SU-DHL-6 (cell line): Measurements from ENCODE around the gene VSTM4.

Source experiments
- H2AFZ ChIP-seq: fragments of 200-600 bp; sonication (generic); 2 replicates; pipeline ENCODE4 v1.6.1; 2014; ENCODE audit warnings: low read depth, mild to moderate bottlenecking, moderate library complexity, mixed read lengths, antibody characterized with exemption, low read length; ENCODE audit not compliant: severe bottlenecking
- H3F3A ChIP-seq: fragments of 200-600 bp; shearing (Covaris generic); 2 replicates; pipeline ENCODE4 v1.6.0; 2016; ENCODE audit warnings: antibody characterized with exemption, mild to moderate bottlenecking; ENCODE audit not compliant: insufficient read depth
- H3K27ac ChIP-seq: fragments of 200-600 bp; sonication (generic); 2 replicates; pipeline ENCODE4 v1.5.1; 2016; ENCODE audit warnings: low read depth, mild to moderate bottlenecking, low read length, moderate library complexity, mixed read lengths
- H3K27me3 ChIP-seq: fragments of 200-600 bp; sonication (generic), shearing (Covaris generic); 2 replicates; pipeline ENCODE4 v1.6.0; 2014; ENCODE audit warnings: mild to moderate bottlenecking, low read length
- H3K36me3 ChIP-seq: fragments of 200-600 bp; sonication (generic); 2 replicates; pipeline ENCODE4 v1.6.1; 2014; ENCODE audit warnings: mild to moderate bottlenecking, low read length, mixed read lengths
- H3K4me2 ChIP-seq: fragments of 300-600, 200-600 bp; shearing (Covaris generic), sonication (generic); 2 replicates; pipeline ENCODE4 v1.6.0; 2014; ENCODE audit warnings: low read length, low read depth, mild to moderate bottlenecking; ENCODE audit not compliant: poor library complexity, severe bottlenecking
- H3K4me3 ChIP-seq: fragments of 200-600 bp; sonication (generic); 2 replicates; pipeline ENCODE4 v1.5.1; 2014; ENCODE audit warnings: antibody characterized with exemption, low read length, mild to moderate bottlenecking, mixed read lengths; ENCODE audit not compliant: insufficient read depth, poor library complexity, severe bottlenecking
- H3K79me2 ChIP-seq: fragments of 200-600 bp; sonication (generic); 2 replicates; pipeline ENCODE4 v1.6.1; 2014; ENCODE audit warnings: mild to moderate bottlenecking, low read length, moderate library complexity; ENCODE audit not compliant: insufficient read depth
- H3K9ac ChIP-seq: fragments of 200-600 bp; sonication (generic); 2 replicates; pipeline ENCODE4 v1.7.0; 2014; ENCODE audit warnings: mild to moderate bottlenecking, low read length
- H3K9me2 ChIP-seq: fragments of 200-600 bp; sonication (generic); replicated peaks from 2 replicates; pipeline ENCODE4 v1.6.1; 2014; ENCODE audit warnings: low read length; ENCODE audit not compliant: insufficient read depth
- H3K9me3 ChIP-seq: fragments of 200-600 bp; sonication (generic); 2 replicates; pipeline ENCODE4 v1.6.1; 2014; ENCODE audit warnings: low read length, mixed read lengths; ENCODE audit not compliant: insufficient read depth
- H4K20me1 ChIP-seq: fragments of 200-600 bp; sonication (generic); 2 replicates; pipeline ENCODE4 v1.6.1; 2014; ENCODE audit warnings: low read depth, mild to moderate bottlenecking, antibody characterized with exemption, low read length, moderate library complexity, mixed read lengths
- CTCF ChIP-seq: fragments of 200-600 bp; sonication (generic); IDR thresholded peaks from one replicate; pipeline ENCODE4 v1.5.1; 2017; ENCODE audit warnings: antibody characterized with exemption, mild to moderate bottlenecking, low read length, moderate library complexity; ENCODE audit not compliant: insufficient read depth, poor library complexity, severe bottlenecking
- EZH2phosphoT487 ChIP-seq: fragments of 200-600 bp; sonication (generic), shearing (Covaris generic); conservative IDR thresholded peaks from 2 replicates; pipeline ENCODE4 v1.6.1; 2018; ENCODE audit warnings: mild to moderate bottlenecking, antibody characterized with exemption, low read length, moderate library complexity, mixed read lengths

Gene VSTM4

GRCh38 chr10:49036638-49037037 lies 78.7 kb downstream of the VSTM4 start:
- Histone ChIP-seq H3K4me2 (no peak overlapping the region), H3K9me2 (no peaks in the 10 kb centered on the region), H3K27ac (no peak overlapping the region), H3K9ac (no peak overlapping the region), H2AFZ (no peak overlapping the region), H3F3A (no peaks in the 10 kb centered on the region), H3K36me3 (no peaks in the 10 kb centered on the region), H3K9me3 (no peaks in the 10 kb centered on the region), H3K27me3 (no peaks in the 10 kb centered on the region), H3K4me3 (no peak overlapping the region), H4K20me1 (no peaks in the 10 kb centered on the region), H3K79me2 (no peaks in the 10 kb centered on the region)
- TF ChIP-seq CTCF, result no peak
- TF ChIP-seq EZH2phosphoT487, result no peak

DNA sequence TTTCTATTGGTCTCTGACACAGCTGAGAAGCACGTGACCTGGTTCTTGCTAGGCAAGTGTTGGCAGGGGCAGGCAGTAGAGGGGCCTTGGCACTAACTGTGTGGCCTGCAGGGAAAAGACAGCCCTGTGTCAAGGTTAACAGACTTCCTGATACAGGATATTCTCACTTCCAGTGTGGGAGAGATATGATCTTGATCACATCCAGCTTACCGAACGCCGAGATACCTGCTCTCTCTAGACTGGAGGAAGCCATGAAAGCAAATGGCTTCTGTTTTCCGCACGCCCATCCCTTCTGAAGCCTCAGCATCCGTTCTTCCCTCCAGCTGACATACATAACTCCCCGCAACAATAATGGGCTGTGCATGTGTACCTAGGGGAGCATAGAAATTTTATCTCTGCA lies 79.4 kb downstream of the VSTM4 start:
- no peaks in the 10 kb centered on the region for H3K9me2 ChIP-seq
- no peak overlapping the region for H3K9ac ChIP-seq
- H3K9me3 ChIP-seq, result no peaks in the 10 kb centered on the region
- no peak overlapping the region for H2AFZ ChIP-seq
- H3K36me3 ChIP-seq, result no peaks in the 10 kb centered on the region
- no peak for TF ChIP-seq EZH2phosphoT487
- no peak for TF ChIP-seq CTCF
- H3K27ac ChIP-seq, result no peak overlapping the region
- H3K4me3 ChIP-seq, result no peak overlapping the region
- H3K27me3 ChIP-seq, result no peaks in the 10 kb centered on the region
- no peaks in the 10 kb centered on the region for H3K79me2 ChIP-seq
- H3K4me2 ChIP-seq, result no peak overlapping the region
- H3F3A ChIP-seq, result no peaks in the 10 kb centered on the region
- no peaks in the 10 kb centered on the region for H4K20me1 ChIP-seq

- H3K79me2 ChIP-seq, result no peaks in the 10 kb centered on the region
- no peak for TF ChIP-seq EZH2phosphoT487
- no peak overlapping the region for H2AFZ ChIP-seq
- no peak overlapping the region for H3K4me2 ChIP-seq
- H3K27me3 ChIP-seq, result no peaks in the 10 kb centered on the region
- H3K4me3 ChIP-seq, result no peak overlapping the region
- no peaks in the 10 kb centered on the region for H4K20me1 ChIP-seq
- H3K9me3 ChIP-seq, result no peaks in the 10 kb centered on the region
- no peaks in the 10 kb centered on the region for H3F3A ChIP-seq
- H3K27ac ChIP-seq, result no peak overlapping the region
- no peak overlapping the region for H3K9ac ChIP-seq
- H3K36me3 ChIP-seq, result no peaks in the 10 kb centered on the region
- H3K9me2 ChIP-seq, result no peaks in the 10 kb centered on the region
Measured at GRCh38 chr10:49034925-49035324, 80.4 kb downstream of the VSTM4 start.

GRCh38 chr10:49033939-49034338 lies 81.4 kb downstream of the VSTM4 start:
- TF ChIP-seq CTCF, result no peak
- no peak for TF ChIP-seq EZH2phosphoT487
- H3K27me3 ChIP-seq, result no peaks in the 10 kb centered on the region
- H3K9me2 ChIP-seq, result no peaks in the 10 kb centered on the region
- no peaks in the 10 kb centered on the region for H3K79me2 ChIP-seq
- no peaks in the 10 kb centered on the region for H3K9me3 ChIP-seq
- no peak overlapping the region for H3K4me2 ChIP-seq
- H4K20me1 ChIP-seq, result no peaks in the 10 kb centered on the region
- H2AFZ ChIP-seq, result no peak overlapping the region
- no peak overlapping the region for H3K4me3 ChIP-seq
- no peaks in the 10 kb centered on the region for H3K36me3 ChIP-seq
- H3K9ac ChIP-seq, result no peak overlapping the region
- no peak overlapping the region for H3K27ac ChIP-seq
- H3F3A ChIP-seq, result no peaks in the 10 kb centered on the region
